ENCODE data around the gene CHRNA9. TPM values are rescaled to one million over a fixed set of nuclear protein-coding genes. Genes with fewer than 3 reads are reported as not detected.

CHRNA9 gene
- total and polyA plus RNA-seq, 2 of the 13 experiments (the other 11 are each of a cell fraction or from before 2014, with no cell fraction given), result not detected

- Histone ChIP-seq H3K36me3 (replicated peaks in 1 of 2; ENCODE audit: control insufficient read depth in 1 of 2, insufficient read depth in 2 of 2, low read length in 2 of 2) (no peaks in the 10 kb centered on the region), H4K20me1 (ENCODE audit: insufficient read depth, low read length) (no peaks in the 10 kb centered on the region), H3K4me1 (ENCODE audit: insufficient read depth, low read length) (no peaks in the 10 kb centered on the region), H3K27ac (ENCODE audit: extremely low read length, insufficient read depth, low read length) (no peak overlapping the region), H3K4me3 (replicated peaks in 1 of 3; ENCODE audit: insufficient read depth in 1 of 3, low read depth in 2 of 3, low read length in 3 of 3) (no peak overlapping the region), H3K79me2 (ENCODE audit: insufficient read depth, low read length) (no peaks in the 10 kb centered on the region), H2AFZ (ENCODE audit: low read length) (no peak overlapping the region), H3K27me3 (ENCODE audit: control insufficient read depth in 1 of 2, insufficient read depth in 2 of 2, low read length in 2 of 2) (no peaks in the 10 kb centered on the region), H3K4me2 (ENCODE audit: low read depth, low read length) (no peak overlapping the region), H3K9ac (ENCODE audit: insufficient read depth, low read depth, low read length) (no peak overlapping the region), H3K9me3 (ENCODE audit: low read length) (peaks cover 2% of the 10 kb centered on the region; the same call in 1 of the 2 replicates)
- WGBS (ENCODE audit: low lambda C conversion rate), result 57% methylated on average over 9 of the region's 9 CpGs
- ATAC-seq, result no peak
- no TSS peak for BruUV-seq (replicated peaks)
- CTCF ChIA-PET (ENCODE audit: low intra/inter-chr PET ratio, low total read pairs), result no interaction called here
- TF ChIP-seq ZNF292 (CRISPR knock-in tag; IDR thresholded peaks at IDR 0.05; ENCODE audit: borderline replicate concordance, low read depth) (no peak), RELA (CRISPR knock-in tag; IDR thresholded peaks at IDR 0.05) (no peak), NR2F6 (IDR thresholded peaks at IDR 0.05) (no peak), NR2F6 (CRISPR knock-in tag; IDR thresholded peaks at IDR 0.05) (no peak), E2F5 (CRISPR knock-in tag; conservative IDR thresholded peaks at IDR 0.05) (no peak), MXD3 (CRISPR knock-in tag; IDR thresholded peaks at IDR 0.05) (no peak), SMAD1 (CRISPR knock-in tag; IDR thresholded peaks at IDR 0.05; ENCODE audit: borderline replicate concordance, low read depth) (no peak), FOXO1 (CRISPR knock-in tag; IDR thresholded peaks at IDR 0.05) (no peak), STAT6 (CRISPR knock-in tag; IDR thresholded peaks at IDR 0.05; ENCODE audit: borderline replicate concordance) (no peak), HOXA5 (CRISPR knock-in tag; IDR thresholded peaks at IDR 0.05) (no peak)
- no peak for FAIRE-seq
- intact Hi-C loops (cut with micrococcal nuclease; ENCODE audit: unreplicated experiment), result no loop called here
- no peak for DNase-seq (ENCODE audit: low spot score)
- POLR2A ChIA-PET, result no interaction called here
- in situ Hi-C loops (cut with HindIII; ENCODE audit: extremely low pct_ligation_motif_present, low pct_unique_long_range_greater_than_20kb), result no loop called here
These were observed 34.6 kb upstream of the CHRNA9 start for GRCh38 chr4:40300371-40301162.
